ENCODE measurements around the gene AARSD1. TPM values are rescaled to one million over a fixed set of nuclear protein-coding genes. Genes with fewer than 3 reads are reported as not detected.
A peak's percentile ranks its signal among the peaks of the same experiment; 100 is the strongest.
"Not testable (repeated sequence)": the region's sequence is repeated elsewhere in the genome, so short reads cannot be mapped to it uniquely, and the experiment has no call there.

Gene AARSD1
- total RNA-seq, 1 donor from 2014 or later = 20.3 TPM

DNA sequence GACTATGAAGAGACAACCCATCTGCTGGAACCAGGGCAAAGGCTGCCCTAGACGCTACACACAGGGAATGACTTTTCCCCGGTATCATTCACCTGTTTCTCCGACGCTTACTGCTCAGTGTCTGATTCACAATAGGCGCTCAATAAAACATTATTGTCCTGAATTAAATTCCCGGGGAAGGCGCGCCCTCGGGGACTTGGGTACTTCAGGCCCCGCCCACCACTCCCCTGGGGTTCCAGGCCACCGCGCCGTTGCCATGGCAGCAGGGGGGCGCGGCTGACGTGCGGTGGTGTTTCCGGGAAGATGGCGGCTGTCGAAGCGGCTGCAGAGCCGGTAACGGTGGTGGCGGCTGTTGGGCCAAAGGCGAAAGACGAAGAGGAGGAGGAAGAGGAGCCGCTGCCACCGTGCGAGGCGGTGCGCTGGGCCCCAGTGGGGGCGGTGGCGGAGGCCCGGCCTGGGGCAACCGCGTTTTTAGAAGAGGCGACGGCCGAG is 16.1 kb upstream of the AARSD1 start, which contains the start of gene RUNDC1:
TSS of gene RUNDC1 (plus strand) at position 292 of the 492 bp plus-strand sequence. CDS start at position 304, 12 bp downstream.
- peak; percentile 89 for DNase-seq

DNA sequence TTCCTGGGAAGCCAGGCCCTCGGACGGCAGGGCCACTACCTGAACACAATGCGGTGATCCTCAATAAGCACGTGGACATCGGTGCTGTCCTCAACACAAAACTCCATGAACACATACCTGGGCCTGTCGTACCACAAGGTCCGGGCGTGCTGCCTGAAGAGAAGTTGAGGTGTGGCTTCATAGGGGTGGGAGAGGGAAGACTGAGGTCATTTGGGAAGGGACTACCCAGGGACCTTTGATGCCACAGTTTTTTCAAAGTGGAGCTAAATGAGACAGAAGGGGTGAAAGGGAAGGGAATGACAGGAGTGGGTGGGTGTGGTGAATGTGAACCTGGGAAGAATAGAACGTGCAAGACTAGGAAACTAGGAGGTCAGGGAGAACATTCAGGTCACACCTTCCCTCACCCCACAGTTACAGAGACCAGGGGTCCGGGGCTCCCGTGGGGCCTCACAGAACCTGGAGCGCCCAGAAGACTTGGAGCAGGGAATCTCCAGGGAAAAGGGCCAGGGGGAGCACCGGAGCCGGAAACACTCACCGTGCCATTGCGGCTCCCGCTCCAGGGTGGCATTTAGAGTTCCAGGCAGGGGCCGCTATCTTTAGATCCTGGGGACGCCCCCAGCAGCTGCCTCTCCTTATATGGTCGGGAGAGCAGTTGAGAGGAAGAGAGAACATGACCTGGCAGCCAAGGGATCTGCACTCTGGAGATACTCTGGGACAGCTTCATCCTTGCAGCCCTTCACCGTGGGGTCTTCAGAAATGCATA is 15.4 kb upstream of the AARSD1 start, which contains the start of gene PTGES3L:
TSS of gene PTGES3L (minus strand) at position 570 of the 763 bp plus-strand sequence. CDS start at position 543, 27 bp downstream.
- peak; percentile 58 for DNase-seq

DNA sequence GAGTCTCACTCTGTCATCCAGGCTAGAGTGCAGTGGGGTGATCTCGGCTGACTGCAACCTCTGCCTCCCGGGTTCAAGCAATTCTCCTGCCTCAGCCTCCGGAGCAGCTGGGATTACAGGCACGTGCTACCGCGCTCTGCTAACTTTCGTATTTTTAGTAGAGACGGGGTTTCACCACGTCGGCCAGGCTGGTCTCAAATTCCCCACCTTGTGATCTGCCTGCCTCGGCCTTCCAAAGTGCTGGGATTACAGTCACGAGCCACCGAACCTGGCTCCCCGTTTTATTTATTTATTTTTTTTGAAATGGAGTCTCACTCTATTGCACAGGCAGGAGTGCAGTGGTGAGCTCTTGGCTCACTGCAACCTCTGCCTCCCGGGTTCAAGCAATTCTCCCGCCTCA is 11.4 kb upstream of the AARSD1 start:
- not testable (repeated sequence) for DNase-seq

DNA sequence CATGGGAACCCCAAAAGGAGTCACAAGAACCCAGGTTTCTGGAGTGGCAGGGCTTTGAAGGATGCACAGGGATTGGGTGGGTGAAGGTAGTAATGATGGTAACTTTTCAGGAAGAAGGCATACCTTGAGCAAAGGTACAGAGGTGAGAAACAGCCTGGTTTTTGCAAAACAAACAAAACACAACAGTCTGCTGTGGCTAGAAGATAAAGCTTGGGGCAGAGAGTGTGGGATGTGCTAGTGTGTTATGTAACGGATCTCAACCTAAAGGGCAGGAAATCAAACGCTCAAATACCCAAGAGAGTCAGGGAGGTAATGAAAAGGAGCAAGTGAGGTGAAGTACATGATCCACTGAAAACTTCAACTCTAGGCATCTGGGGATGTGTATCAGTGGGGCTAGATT is 11.0 kb upstream of the AARSD1 start:
- DNase-seq = no peak

DNA sequence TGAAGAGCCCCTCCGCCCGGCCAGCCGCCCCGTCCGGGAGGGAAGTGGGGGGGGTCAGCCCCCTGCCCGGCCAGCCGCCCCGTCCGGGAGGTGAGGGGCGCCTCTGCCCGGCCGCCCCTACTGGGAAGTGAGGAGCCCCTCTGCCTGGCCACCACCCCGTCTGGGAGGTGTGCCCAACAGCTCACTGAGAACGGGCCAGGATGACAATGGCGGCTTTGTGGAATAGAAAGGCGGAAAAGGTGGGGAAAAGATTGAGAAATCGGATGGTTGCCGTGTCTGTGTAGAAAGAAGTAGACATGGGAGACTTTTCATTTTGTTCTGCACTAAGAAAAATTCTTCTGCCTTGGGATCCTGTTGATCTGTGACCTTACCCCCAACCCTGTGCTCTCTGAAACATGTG is 9.1 kb upstream of the AARSD1 start:
- not testable (repeated sequence) for DNase-seq

DNA sequence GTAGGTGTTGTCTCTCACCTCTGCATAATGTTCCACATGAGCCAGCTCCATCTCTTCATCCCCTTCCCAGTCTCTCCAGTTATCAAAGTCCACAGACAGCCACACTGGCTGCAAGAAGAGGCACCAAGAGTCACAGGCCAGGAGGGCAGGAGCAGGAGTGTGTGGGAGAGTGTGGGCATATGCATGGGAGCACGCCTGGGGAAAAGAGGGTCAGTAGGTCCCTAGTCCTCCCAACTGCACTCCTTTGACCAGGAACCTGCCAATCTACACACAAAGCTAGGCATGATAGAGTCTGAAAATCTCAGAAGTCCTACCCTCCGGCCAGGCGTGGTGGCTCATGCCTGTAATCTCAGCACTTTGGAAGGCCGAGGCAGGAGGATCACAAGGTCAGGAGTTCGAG is 7.3 kb upstream of the AARSD1 start:
- DNase-seq = no peak

DNA sequence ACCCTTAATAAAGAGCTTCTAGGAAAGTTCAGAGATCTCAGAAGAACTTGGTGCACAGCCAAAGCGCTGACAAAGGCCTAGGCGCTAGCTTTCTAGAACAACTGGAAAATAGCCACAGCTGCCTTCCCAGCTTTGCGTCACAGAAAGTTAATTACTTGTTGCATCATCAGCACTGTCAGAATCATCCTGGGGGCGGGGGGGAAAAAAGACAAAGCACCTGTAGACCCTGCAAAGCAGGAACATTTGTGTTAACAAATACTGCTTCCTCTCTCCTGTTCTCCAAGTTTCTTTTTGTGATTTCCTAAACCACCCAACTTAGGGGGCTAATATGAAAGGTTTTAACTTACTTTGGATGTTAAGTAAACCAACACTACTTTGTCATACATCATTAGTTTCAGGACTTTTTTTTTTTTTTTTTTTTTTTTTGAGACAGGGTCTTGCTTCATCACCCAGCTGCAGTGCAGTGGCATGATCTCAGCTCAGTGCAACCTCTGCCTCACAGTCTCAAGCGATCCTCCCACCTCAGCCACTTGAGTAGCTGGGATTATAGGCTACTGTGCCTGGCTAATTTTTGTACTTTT is 4.8 kb upstream of the AARSD1 start:
- DNase-seq = no peak

DNA sequence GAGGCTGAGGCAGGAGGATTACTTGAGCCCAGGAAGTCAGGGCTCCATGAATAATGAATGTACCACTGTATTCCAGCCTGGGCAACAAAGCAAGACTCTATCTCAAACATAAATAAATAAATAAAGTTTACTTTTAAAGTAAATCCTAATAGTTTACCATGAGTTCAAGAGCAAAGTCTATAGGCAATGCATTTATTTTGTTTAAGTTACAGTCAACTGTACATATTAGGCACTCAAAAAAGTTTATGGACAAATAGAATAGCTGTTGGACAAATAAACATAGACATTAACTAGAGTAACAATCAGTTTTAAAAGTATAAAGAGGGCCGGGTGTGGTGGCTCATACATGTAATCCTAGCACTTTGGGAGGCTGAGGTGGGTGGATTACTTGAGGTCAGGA is 3.7 kb upstream of the AARSD1 start:
- no peak for DNase-seq

DNA sequence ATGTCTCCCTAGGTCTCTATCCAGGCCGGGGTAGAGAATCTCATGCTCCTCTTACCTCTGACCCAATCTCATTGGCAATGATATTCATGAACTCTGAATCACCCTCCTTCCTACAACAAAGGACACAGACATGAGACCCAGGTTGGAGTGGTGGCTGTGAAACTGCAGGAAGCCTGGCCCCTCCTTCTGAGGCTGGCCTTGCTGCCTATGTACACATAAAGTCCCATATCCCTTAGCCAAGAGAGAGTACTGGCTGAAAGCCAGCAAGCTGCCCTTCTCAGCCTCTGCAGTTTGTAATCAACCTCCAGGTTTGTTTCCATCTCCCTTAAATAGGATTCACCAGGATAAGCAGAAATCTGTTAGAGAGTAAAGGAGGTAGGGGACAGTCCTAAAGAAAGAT is 10.6 kb downstream of the AARSD1 start:
- peak; percentile 15 for DNase-seq

DNA sequence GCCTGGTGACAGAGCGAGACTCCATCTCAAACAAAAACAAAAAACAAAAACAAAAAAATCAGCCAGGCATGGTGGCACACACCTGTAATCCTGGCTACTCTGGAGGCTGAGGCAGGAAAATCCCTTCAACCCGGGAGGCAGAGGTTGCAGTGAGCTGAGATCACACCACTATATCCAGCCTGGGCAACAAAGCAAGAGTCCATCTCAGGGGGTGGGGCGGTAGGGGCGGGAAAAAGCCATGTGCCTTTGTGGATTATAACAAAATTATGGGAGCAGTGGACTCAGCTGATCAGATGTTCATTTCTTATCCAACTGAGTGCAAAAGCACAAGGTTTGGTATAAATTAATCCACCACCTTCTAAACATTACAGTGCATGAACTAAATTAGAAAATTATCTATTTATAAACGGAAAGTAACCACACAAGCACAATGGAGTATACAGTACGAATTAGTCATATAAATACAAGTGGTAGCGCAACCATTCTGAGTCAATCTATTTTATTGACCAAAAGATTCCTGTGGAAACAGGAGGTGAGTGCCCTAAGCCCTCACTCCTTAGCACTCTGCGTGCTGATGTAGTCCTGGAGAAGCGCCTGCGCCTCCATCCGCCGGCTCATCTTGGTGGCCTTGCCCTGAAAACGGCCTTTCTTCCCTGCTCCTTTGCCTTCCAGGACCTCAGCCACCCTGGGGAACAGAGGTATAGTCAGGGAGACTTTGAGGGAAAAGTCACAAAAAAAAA is 14.0 kb downstream of the AARSD1 start:
- DNase-seq = no peak

DNA sequence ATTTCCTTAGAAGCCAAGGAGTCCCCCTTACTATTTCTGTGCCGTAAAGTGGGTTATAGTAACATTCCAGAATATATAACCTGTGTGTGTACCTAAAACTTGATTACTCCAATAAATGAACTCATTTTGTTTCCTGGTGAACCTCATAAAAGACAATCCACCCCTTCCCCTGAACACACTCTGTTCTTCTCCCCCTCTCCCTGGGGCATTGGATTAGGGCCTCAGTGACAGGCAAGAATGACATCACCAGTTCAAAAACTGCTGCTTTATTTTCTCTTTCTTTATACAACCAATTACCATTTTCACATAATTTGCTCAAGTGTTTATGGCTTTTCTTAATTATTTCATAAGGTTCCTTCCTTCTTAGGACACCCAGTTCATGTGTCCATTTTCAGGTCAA is 17.4 kb downstream of the AARSD1 start:
- no peak for DNase-seq

DNA sequence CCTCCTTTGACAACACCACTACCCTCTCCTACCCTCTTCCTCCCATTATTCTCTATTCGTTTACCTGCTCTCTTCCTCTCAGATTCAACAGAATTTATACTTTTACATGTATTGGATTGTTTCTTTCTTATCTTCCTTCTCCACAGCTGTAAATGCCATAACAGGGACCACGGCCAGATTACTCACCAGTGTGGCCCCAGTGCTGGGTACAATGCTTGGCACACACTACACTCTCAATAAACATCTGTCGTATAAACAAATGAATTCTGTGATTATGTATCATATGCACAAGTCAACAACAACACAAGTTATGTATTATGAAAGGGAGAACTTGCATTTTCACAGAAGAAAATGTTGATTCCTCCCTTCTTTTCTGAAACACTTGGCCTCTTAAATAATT is 20.0 kb downstream of the AARSD1 start:
- peak; percentile 19 for DNase-seq

DNA sequence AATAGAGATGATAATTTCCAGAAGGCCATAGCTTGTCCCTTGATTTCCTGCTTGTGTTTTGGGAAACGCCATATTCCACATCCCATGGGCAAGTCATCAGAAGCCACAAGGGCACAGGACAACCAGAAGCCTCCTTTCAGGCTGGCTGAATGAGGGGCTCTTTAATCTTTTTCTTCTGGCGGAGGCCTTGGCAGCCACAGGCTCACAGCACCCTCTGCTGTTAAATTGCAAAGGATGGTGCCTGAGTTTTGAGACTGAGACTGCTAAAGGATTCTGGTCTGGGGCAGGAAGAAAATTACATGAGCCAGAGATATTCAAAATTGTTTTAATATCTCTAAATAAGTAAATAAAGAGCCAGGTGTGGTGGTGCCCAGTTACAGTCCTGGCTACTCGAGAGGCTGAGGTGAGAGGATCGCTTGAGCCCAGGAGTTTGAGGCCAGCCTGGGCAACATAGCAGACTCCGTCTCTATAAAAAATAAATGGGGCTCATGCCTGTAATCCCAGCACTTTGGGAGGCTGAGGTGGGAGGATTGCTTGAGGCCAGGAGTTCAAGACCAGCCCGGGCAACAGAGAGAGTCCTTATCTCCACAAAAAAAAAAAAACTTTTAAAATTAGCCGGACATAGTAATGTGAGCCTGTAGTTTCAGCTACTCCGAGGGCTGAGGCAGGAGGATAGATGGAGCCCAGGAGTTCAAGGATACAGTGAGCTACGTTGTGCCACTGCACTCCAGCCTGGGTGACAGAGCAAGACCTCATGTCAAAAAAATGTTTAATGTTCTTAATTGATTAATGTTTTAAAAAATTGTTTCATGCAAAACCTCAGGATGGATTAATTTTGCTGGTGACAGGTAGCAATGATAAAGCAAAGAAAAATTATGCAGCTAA is 26.3 kb downstream of the AARSD1 start:
- DNase-seq = peak; percentile 82

DNA sequence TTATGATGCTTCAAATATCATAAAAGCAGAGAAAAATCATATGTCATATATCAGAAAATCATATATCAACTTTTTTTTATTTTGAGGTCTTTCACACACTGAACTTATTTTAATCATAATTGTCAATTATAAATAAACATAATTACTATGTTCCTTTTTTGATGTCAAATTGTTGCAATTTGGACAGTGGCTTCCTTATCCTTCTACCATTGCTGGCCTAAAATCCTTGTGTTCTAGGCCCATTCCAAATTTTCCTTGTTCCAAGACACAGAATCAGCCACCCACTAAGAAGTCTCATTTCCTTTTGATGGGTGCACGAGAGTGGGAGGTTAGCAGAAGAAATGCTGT is 34.8 kb downstream of the AARSD1 start:
- DNase-seq = no peak

DNA sequence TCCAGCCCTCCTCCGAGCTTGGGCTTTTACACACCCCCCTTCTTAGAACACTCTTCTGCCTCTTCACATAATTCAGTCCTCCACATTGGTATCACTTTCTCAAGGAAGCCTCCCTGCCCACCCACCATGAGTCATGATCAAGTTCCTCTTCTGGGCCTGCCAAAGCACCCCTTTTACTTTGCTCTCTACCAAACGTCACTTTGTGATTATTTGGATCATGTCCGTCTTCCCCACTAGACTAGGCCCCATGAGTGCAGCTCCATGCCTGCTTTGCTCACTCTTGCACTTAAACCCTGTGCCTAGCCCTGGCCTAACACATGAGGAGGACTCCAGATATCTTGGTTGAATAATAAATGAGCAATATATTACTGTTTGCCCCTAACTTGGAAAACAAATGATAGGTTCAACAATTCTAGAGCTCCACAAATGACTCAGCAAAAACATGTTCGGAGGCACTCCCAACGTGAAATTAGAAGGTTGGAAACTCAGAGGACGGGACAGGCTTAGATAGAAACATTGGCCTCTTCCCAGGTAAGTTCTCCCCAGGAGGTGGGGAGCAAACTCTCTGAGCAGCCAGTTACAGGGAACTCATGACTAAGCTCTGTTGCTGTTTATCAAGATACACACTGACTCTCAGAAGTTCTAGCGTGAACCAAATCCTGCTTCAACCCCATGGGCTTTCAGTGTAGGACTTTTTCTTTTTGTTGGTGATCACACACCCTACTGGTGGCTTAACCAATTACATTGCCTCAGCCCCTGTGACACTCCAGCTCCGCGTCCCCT is 35.3 kb downstream of the AARSD1 start:
- peak; percentile 94 for DNase-seq

DNA sequence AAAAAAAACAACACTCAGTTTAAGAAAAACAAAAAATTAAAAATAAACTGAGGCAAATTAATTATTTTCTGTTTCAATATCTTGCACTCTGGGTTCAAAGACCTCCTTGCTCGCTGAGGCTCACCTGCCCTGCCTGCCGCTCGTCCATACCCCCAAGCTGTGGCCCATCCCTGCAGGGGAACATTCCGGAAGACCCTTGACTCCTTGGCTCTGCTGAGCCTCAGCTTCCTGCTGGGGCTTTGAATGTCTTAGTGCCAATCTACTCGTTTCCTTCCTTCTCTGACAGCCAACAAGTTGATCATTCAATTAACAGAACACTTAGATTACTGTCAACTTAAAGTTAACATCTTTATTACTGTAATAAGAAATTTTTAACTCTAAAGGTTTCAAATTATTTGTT is 39.4 kb downstream of the AARSD1 start:
- peak; percentile 60 for DNase-seq

DNA sequence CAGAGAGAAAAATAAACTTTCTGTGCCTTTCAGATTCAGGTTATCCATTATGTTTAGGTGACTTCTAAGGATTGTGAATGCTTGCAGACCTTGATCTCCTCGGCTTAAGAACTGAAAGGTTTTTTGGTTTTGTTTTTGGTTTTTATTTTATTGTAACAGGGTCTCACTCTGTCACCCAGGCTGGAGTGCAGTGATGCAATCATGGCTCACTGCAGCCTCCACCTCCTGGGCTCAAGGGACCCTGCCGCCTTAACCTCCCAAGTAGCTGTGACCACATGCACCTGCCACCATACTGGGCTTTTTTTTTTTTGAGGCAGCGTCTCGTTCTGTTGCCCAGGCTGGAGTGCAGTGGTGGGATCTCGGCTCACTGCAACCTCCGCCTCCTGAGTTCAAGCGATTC is 40.8 kb downstream of the AARSD1 start:
- not testable (repeated sequence) for DNase-seq

DNA sequence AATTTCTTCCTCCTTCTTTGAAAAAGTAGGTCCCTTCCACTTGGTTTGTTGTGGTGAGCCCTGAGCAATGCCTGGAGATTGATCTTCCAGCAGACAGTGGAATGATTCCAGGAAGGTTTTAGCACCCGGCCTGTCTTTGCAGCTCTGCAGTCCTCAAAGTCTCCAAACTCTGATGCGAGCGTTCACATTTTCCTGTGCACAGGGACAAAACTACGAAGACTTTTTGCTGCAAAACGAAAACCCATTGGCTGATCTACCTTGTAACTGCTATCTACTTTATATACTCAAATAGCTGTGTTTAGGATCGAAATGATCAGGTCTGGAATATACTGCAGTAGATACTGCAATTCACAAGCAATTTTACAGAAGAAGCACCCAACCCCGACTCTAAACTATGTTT is 42.0 kb downstream of the AARSD1 start:
- no peak for DNase-seq

DNA sequence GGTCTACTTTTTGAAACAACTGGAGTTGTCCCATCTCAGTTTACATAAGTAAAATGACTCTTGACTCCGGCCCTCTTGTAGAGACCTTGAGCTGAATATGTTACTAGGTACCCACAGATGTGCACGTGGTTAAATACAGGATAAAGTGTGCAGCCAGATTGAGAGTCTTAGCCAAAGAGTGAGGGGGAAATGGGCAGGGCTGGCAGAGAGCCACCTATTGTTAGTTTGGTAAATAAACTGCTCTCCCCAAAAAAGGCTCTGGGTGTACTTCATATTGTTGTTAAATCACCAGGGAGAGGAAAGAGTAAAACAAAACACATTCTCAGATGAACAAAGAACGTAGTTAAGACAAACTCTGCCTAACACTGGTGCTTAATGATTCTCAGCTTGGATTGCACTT is 43.3 kb downstream of the AARSD1 start:
- DNase-seq = peak; percentile 97

DNA sequence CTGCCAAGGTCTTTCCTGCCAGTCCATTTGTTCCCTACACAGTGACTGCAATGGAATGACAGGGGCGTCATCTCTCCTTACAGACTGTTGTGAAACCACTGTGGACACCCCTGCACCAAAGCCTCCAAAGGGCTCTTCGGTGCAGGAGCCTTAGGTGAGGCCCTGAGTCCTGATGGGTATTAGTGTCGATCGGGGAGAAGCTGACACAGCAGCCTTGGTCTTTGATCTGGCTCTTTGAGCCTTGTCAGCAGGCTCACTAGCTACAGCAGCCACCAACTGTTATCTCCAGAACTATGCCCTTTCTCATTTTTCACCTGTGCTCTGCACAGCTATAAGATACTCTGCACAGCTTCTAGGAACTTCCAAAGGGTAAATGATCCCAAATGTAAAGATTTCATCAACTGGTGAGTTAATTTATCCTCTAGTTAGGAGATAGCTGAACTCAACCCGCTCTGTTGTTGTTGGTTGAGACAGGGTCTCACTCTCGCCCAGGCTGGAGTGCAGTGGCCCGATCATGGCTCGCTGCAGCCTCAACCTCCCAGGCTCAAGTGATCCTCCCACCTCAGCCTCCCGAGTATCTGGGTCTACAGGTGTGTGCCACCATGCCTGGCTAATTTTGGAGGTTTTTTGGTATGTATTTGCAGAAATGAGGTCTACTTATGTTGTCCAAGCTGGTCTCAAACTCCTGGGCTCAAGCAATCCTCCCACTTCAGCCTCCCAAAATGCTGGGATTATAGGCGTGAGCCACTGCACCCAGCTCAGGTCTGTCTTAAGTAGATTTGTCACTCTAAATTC is 44.0 kb downstream of the AARSD1 start:
- no peak for DNase-seq
